ENCODE results near the gene JAM3. TPM values are rescaled to one million over a fixed set of nuclear protein-coding genes. Genes with fewer than 3 reads are reported as not detected.

JAM3 gene
- polyA plus RNA-seq, 1 donor from 2014 or later: 46.1 TPM

DNA sequence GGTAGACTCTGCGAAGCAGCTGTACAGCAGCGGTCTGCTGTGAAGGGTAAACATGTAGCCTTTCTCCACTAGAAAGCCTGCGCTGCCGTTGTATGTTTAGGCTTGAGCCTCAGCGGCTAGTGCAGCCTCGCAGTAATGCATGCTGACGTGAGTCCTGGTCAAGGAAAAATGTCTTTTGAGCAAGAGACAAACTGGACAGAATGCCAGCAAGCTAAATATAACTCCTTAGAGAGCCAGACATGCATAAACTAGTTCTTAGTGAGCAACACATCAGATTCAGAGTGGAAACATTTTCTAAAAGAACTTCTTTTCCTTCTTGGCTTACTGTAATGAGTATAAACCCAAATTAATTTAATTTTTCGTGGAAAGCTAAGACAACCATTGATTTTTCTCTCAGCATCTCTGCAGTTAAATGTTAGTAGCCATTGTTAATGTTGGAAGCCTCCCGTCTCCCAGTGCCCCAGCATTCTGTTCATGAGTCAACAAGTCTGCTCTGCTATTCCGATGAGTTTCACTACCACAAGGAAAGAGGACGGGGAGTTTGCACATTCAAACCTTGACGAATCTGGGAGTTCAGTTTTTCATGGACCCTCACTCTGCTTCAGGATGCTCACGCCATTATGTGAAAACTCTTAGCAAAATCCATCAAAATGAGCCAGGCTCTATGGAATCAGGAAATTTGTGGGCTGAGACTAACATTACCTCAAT is 51.4 kb downstream of the JAM3 start:
- no peak overlapping the region for H3K4me3 ChIP-seq (ENCODE audit: low read length)
- H4K20me1 ChIP-seq (ENCODE audit: insufficient read depth): no peaks in the 10 kb centered on the region
- H2AFZ ChIP-seq (ENCODE audit: low read depth, low read length): no peak overlapping the region
- H3K9ac ChIP-seq (ENCODE audit: low read length): no peak overlapping the region
- H3K9me2 ChIP-seq (ENCODE audit: insufficient read depth, low read length): no peaks in the 10 kb centered on the region
- no peaks in the 10 kb centered on the region for H3K36me3 ChIP-seq (ENCODE audit: insufficient read depth, low read length)
- H3K27me3 ChIP-seq (ENCODE audit: insufficient read depth, low read depth, low read length): no peaks in the 10 kb centered on the region
- no peak overlapping the region for H3K4me2 ChIP-seq (ENCODE audit: low read length)
- no peaks in the 10 kb centered on the region for H3K9me3 ChIP-seq (ENCODE audit: low read length)
- peaks cover 31% of the 10 kb centered on the region for H3K79me2 ChIP-seq (replicated peaks; ENCODE audit: insufficient read depth, low read length)
- no peak overlapping the region for H3K27ac ChIP-seq (ENCODE audit: low read length)
- no peaks in the 10 kb centered on the region for H3F3A ChIP-seq (ENCODE audit: insufficient read depth, low read length, poor library complexity, severe bottlenecking)
- TF ChIP-seq SMC3 (conservative IDR thresholded peaks at IDR 0.05; ENCODE audit: poor library complexity) (no peak), RAD21 (conservative IDR thresholded peaks at IDR 0.05) (no peak), MXI1 (conservative IDR thresholded peaks at IDR 0.05; ENCODE audit: poor library complexity, severe bottlenecking) (no peak), POLR2AphosphoS5 (IDR thresholded peaks at IDR 0.05) (no peak), TAF1 (IDR thresholded peaks at IDR 0.05; ENCODE audit: low read depth) (no peak), EZH2 (IDR thresholded peaks at IDR 0.05; ENCODE audit: borderline replicate concordance, insufficient read depth, low read length, poor library complexity, severe bottlenecking) (no peak), REST (IDR thresholded peaks at IDR 0.05; ENCODE audit: borderline replicate concordance) (no peak), EP300 (conservative IDR thresholded peaks at IDR 0.05; ENCODE audit: poor library complexity, severe bottlenecking) (no peak)
- TF ChIP-seq, protein P1, sequence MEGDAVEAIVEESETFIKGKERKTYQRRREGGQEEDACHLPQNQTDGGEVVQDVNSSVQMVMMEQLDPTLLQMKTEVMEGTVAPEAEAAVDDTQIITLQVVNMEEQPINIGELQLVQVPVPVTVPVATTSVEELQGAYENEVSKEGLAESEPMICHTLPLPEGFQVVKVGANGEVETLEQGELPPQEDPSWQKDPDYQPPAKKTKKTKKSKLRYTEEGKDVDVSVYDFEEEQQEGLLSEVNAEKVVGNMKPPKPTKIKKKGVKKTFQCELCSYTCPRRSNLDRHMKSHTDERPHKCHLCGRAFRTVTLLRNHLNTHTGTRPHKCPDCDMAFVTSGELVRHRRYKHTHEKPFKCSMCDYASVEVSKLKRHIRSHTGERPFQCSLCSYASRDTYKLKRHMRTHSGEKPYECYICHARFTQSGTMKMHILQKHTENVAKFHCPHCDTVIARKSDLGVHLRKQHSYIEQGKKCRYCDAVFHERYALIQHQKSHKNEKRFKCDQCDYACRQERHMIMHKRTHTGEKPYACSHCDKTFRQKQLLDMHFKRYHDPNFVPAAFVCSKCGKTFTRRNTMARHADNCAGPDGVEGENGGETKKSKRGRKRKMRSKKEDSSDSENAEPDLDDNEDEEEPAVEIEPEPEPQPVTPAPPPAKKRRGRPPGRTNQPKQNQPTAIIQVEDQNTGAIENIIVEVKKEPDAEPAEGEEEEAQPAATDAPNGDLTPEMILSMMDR (IDR thresholded peaks at IDR 0.05; ENCODE audit: poor library complexity, severe bottlenecking): no peak

DNA sequence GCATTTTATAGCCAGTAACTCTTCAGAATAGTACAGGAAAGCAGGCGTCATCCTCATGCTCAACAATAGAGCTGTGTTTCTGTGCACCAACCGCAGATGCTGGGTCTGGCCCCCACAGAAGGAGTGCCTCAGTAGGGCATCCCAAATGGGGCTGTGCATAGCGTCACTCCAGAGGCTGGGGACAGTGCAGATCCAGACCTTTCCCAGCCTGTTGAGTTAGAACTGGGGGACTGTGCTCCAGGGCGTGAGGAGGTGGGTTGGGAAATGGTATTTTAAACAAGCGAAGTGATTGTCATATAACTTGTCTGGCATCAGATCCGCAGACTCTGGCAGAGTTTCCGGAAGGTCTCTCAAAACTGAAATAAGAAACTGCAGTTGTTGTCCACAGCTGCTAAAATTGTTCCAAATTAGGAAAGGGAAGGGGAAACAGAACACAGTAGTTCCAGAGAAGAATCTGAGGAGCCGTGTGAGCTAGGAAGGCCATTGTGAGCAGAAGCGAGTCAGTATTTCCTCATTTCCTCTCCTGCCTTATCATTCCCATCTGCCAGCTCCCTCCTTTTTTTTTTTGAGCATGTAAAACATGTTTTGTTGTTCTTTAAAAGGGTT is 52.2 kb downstream of the JAM3 start:
- no peak overlapping the region for H2AFZ ChIP-seq (ENCODE audit: low read depth, low read length)

More for the DNA sequence above, 52.2 kb downstream of the JAM3 start:
- Histone ChIP-seq H3K4me2 (ENCODE audit: low read length) (no peak overlapping the region), H3K9me3 (ENCODE audit: low read length) (no peaks in the 10 kb centered on the region), H3K36me3 (ENCODE audit: insufficient read depth, low read length) (no peaks in the 10 kb centered on the region), H3K4me3 (ENCODE audit: low read length) (no peak overlapping the region), H3F3A (ENCODE audit: insufficient read depth, low read length, poor library complexity, severe bottlenecking) (no peaks in the 10 kb centered on the region), H3K27ac (ENCODE audit: low read length) (no peak overlapping the region), H3K79me2 (replicated peaks; ENCODE audit: insufficient read depth, low read length) (peaks cover 23% of the 10 kb centered on the region), H3K9me2 (ENCODE audit: insufficient read depth, low read length) (no peaks in the 10 kb centered on the region), H4K20me1 (ENCODE audit: insufficient read depth) (no peaks in the 10 kb centered on the region), H3K9ac (ENCODE audit: low read length) (no peak overlapping the region), H3K27me3 (ENCODE audit: insufficient read depth, low read depth, low read length) (no peaks in the 10 kb centered on the region)
- TF ChIP-seq EZH2 (IDR thresholded peaks at IDR 0.05; ENCODE audit: borderline replicate concordance, insufficient read depth, low read length, poor library complexity, severe bottlenecking) (no peak), POLR2AphosphoS5 (IDR thresholded peaks at IDR 0.05) (no peak), EP300 (conservative IDR thresholded peaks at IDR 0.05; ENCODE audit: poor library complexity, severe bottlenecking) (no peak), RAD21 (conservative IDR thresholded peaks at IDR 0.05) (no peak)
- TF ChIP-seq, protein P1 (IDR thresholded peaks at IDR 0.05; ENCODE audit: poor library complexity, severe bottlenecking): no peak
